IMR-90 (cell line): Measurements from ENCODE around the gene HOXA2. TPM values are rescaled to one million over a fixed set of nuclear protein-coding genes. Genes with fewer than 3 reads are reported as not detected.

ENCODE experiments used
- ATAC-seq: fragments of 200-7000 bp; cut with Tn5 transposase; 2 replicates; pipeline ENCODE4 v1.9.1; 2020; ENCODE audit warnings: low read depth, mild to moderate bottlenecking, moderate library complexity
- BruUV-seq: library from RNA; stranded (reverse); fragments of 400-500 nt; replicated peaks from 2 replicates; lab custom pipeline; 2021; lab: Mats Ljungman, UMichigan
- CTCF ChIA-PET: fragments of 300-600 bp; formaldehyde crosslinking; extraction: SDS; loops from one replicate; lab custom pipeline; 2021; ENCODE audit warnings: antibody characterized with exemption; lab: Yijun Ruan, JAX
- POLR2A ChIA-PET: fragments of 300-600 bp; sonication (Branson Sonifier 250); formaldehyde crosslinking; loops from one replicate; lab custom pipeline; 2022; ENCODE audit warnings: antibody characterized with exemption; ENCODE audit not compliant: unreplicated experiment; lab: Charles Lee
- DNase-seq: peaks from one replicate; pipeline ENCODE4 v3.0.0; 2013
- H2AFZ ChIP-seq: replicated peaks from 2 replicates; pipeline ENCODE3; 2013; ENCODE audit warnings: low read length, mild to moderate bottlenecking; ENCODE audit not compliant: poor library complexity
- H2AK5ac ChIP-seq: 2 replicates; pipeline ENCODE4 v1.6.1; 2013; ENCODE audit warnings: low read depth, low read length, inconsistent platforms
- H2AK9ac ChIP-seq: replicated peaks from 2 replicates; pipeline ENCODE3; 2013; ENCODE audit warnings: mild to moderate bottlenecking, low read depth, low read length, moderate library complexity; ENCODE audit not compliant: poor library complexity
- H2BK120ac ChIP-seq: 2 replicates; pipeline ENCODE4 v1.6.1; 2013; ENCODE audit warnings: low read depth, low read length, inconsistent platforms
- H2BK15ac ChIP-seq: 3 replicates; pipeline ENCODE4 v1.6.1; 2013; ENCODE audit warnings: low read depth, low read length, inconsistent platforms
- H2BK20ac ChIP-seq: 2 replicates; pipeline ENCODE4 v1.6.1; 2013; ENCODE audit warnings: low read depth, mild to moderate bottlenecking, inconsistent platforms, low read length, moderate library complexity
- H2BK5ac ChIP-seq: 2 replicates; pipeline ENCODE4 v1.6.1; 2013; ENCODE audit warnings: mild to moderate bottlenecking, low read depth, low read length, inconsistent platforms; ENCODE audit not compliant: poor library complexity, severe bottlenecking
- H3K14ac ChIP-seq: replicated peaks from 2 replicates; pipeline ENCODE4 v1.6.1; 2013; ENCODE audit warnings: low read depth, low read length, inconsistent platforms
- H3K18ac ChIP-seq: 2 replicates; pipeline ENCODE4 v1.6.1; 2013; ENCODE audit warnings: low read depth, low read length, control low read depth
- H3K23ac ChIP-seq: 2 replicates; pipeline ENCODE4 v1.6.1; 2013; ENCODE audit warnings: low read depth, low read length, inconsistent platforms
- H3K27ac ChIP-seq: 2 replicates; pipeline ENCODE4 v1.5.1; 2013; ENCODE audit warnings: mild to moderate bottlenecking, control low read depth, low read length; ENCODE audit not compliant: insufficient read depth
- H3K27me3 ChIP-seq: 2 replicates; pipeline ENCODE4 v1.6.1; 2013; ENCODE audit warnings: low read length; ENCODE audit not compliant: control insufficient read depth, insufficient read depth
- H3K36me3 ChIP-seq: 2 replicates; pipeline ENCODE4 v1.6.1; 2013; ENCODE audit warnings: low read length, mixed read lengths; ENCODE audit not compliant: control insufficient read depth, insufficient read depth
- H3K4ac ChIP-seq: 2 replicates; pipeline ENCODE4 v1.6.1; 2013; ENCODE audit warnings: low read depth, low read length, inconsistent platforms
- H3K4me1 ChIP-seq: 2 replicates; pipeline ENCODE4 v1.6.1; 2013; ENCODE audit warnings: low read length, mixed read lengths; ENCODE audit not compliant: control insufficient read depth, insufficient read depth
- H3K4me2 ChIP-seq: 2 replicates; pipeline ENCODE4 v1.6.1; 2013; ENCODE audit warnings: low read depth, mild to moderate bottlenecking, control low read depth, low read length, moderate library complexity
- H3K4me3 ChIP-seq: 2 replicates; pipeline ENCODE4 v1.5.1; 2013; ENCODE audit warnings: low read depth, mild to moderate bottlenecking, control low read depth, low read length, moderate library complexity; ENCODE audit not compliant: insufficient read depth
- H3K56ac ChIP-seq: 2 replicates; pipeline ENCODE4 v1.6.1; 2013; ENCODE audit warnings: low read length, inconsistent platforms; ENCODE audit not compliant: insufficient read depth; ENCODE audit errors: extremely low read depth
- H3K79me1 ChIP-seq, 2 experiments: 2 replicates each; pipeline ENCODE4 v1.6.1; 2013; ENCODE audit warnings: low read length in 2 of 2, inconsistent platforms in 1 of 2, low read depth in 1 of 2
- H3K9ac ChIP-seq: 2 replicates; pipeline ENCODE4 v1.6.1; 2013; ENCODE audit warnings: low read depth, low read length, control low read depth
- H3K9me1 ChIP-seq: 2 replicates; pipeline ENCODE4 v1.6.1; 2013; ENCODE audit warnings: low read length, inconsistent platforms; ENCODE audit not compliant: insufficient read depth
- H3K9me3 ChIP-seq: 2 replicates; pipeline ENCODE4 v1.6.1; 2013; ENCODE audit warnings: low read length; ENCODE audit not compliant: control insufficient read depth, insufficient read depth
- H4K20me1 ChIP-seq: 2 replicates; pipeline ENCODE4 v1.6.1; 2013; ENCODE audit warnings: low read length, inconsistent platforms; ENCODE audit not compliant: insufficient read depth
- H4K5ac ChIP-seq: 2 replicates; pipeline ENCODE4 v1.6.1; 2013; ENCODE audit warnings: mild to moderate bottlenecking, low read depth, low read length, control low read depth
- H4K8ac ChIP-seq, 2 experiments: 2 replicates each; pipeline ENCODE4 v1.6.1; 2013; ENCODE audit warnings: low read depth in 2 of 2, low read length in 2 of 2, control low read depth in 1 of 2, inconsistent platforms in 1 of 2
- H4K91ac ChIP-seq: 2 replicates; pipeline ENCODE4 v1.6.1; 2013; ENCODE audit warnings: low read depth, low read length, inconsistent platforms; ENCODE audit not compliant: insufficient read depth
- BHLHE40 ChIP-seq: fragments of 150-350 bp; IDR thresholded peaks from 2 replicates; pipeline ENCODE4 v1.6.1; 2016; ENCODE audit warnings: mild to moderate bottlenecking, low read depth, low read length
- CEBPB ChIP-seq: IDR thresholded peaks from 2 replicates; pipeline ENCODE4 v1.6.1; 2012; ENCODE audit warnings: low read depth, low read length, improper control_type of control experiment
- CHD1 ChIP-seq: IDR thresholded peaks from 2 replicates; pipeline ENCODE4 v1.6.1; 2012; ENCODE audit warnings: low read depth, low read length, improper control_type of control experiment
- CTCF ChIP-seq: conservative IDR thresholded peaks from 2 replicates; pipeline ENCODE4 v1.5.1; 2012; ENCODE audit warnings: mild to moderate bottlenecking, low read depth, low read length, improper control_type of control experiment
- ELK1 ChIP-seq: fragments of 150-350 bp; IDR thresholded peaks from 2 replicates; pipeline ENCODE4 v1.6.1; 2016; ENCODE audit warnings: low read depth, mild to moderate bottlenecking, low read length, moderate library complexity, borderline replicate concordance
- FOS ChIP-seq: fragments of 150-350 bp; IDR thresholded peaks from 2 replicates; pipeline ENCODE4 v1.6.1; 2016; ENCODE audit warnings: low read depth, low read length
- MAFK ChIP-seq: IDR thresholded peaks from 2 replicates; pipeline ENCODE4 v1.6.1; 2012; ENCODE audit warnings: low read depth, low read length, improper control_type of control experiment
- MAZ ChIP-seq: IDR thresholded peaks from 2 replicates; pipeline ENCODE4 v1.6.1; 2012; ENCODE audit warnings: low read depth, mild to moderate bottlenecking, low read length, improper control_type of control experiment, moderate library complexity, borderline replicate concordance
- MXI1 ChIP-seq: IDR thresholded peaks from 2 replicates; pipeline ENCODE4 v1.6.1; 2012; ENCODE audit warnings: low read depth, mild to moderate bottlenecking, low read length, moderate library complexity, borderline replicate concordance
- NFE2L2 ChIP-seq: fragments of 150-350 bp; IDR thresholded peaks from 2 replicates; pipeline ENCODE4 v1.6.1; 2016; ENCODE audit warnings: low read depth, mild to moderate bottlenecking, low read length
- POLR2A ChIP-seq: IDR thresholded peaks from 2 replicates; pipeline ENCODE4 v1.6.1; 2012; ENCODE audit warnings: mild to moderate bottlenecking, low read depth, low read length
- RAD21 ChIP-seq: IDR thresholded peaks from 2 replicates; pipeline ENCODE4 v1.6.1; 2012; ENCODE audit warnings: low read length, improper control_type of control experiment
- RCOR1 ChIP-seq: IDR thresholded peaks from 2 replicates; pipeline ENCODE4 v1.6.1; 2012; ENCODE audit warnings: mild to moderate bottlenecking, low read length, improper control_type of control experiment; ENCODE audit not compliant: insufficient replicate concordance
- RFX5 ChIP-seq: IDR thresholded peaks from 2 replicates; pipeline ENCODE4 v1.8.0; 2012; ENCODE audit warnings: low read depth, mild to moderate bottlenecking, low read length, moderate library complexity
- SMC3 ChIP-seq: fragments of 150-350 bp; IDR thresholded peaks from 2 replicates; pipeline ENCODE4 v1.6.1; 2016; ENCODE audit warnings: low read depth, mild to moderate bottlenecking, antibody characterized with exemption, low read length, moderate library complexity
- USF2 ChIP-seq: fragments of 150-350 bp; IDR thresholded peaks from 2 replicates; pipeline ENCODE4 v1.6.1; 2017; ENCODE audit warnings: mild to moderate bottlenecking, antibody characterized with exemption, low read length, low read depth
- WGBS, 2 experiments: methylation state at CpG; one replicate each; pipeline versions ENCODE4 v1.1.5 to v1.1.7; 2013; ENCODE audit warnings: missing lambda C conversion rate in 2 of 2; ENCODE audit not compliant: insufficient read length in 1 of 2; ENCODE audit errors: extremely low coverage in 2 of 2; 5-methylcytosine and 5-hydroxymethylcytosine counted together
- dilution Hi-C: fragments of 300-500 bp; cut with HindIII; formaldehyde crosslinking; loops from one replicate; pipeline ENCODE4 v1.14.3; 2018; ENCODE audit warnings: low sequenced_read_pairs; ENCODE audit not compliant: unreplicated experiment
- in situ Hi-C: fragments of 300-500 bp; cut with MboI; formaldehyde crosslinking; loops from 3 replicates; pipeline ENCODE4 v1.14.3; 2019; ENCODE audit warnings: low sequenced_read_pairs, inconsistent platforms, mixed read lengths
- intact Hi-C: fragments of 100-400 bp; cut with micrococcal nuclease; formaldehyde crosslinking; loops from 2 replicates; pipeline ENCODE4 v1.10.0; 2022
- polyA plus RNA-seq, 3 experiments: library from polyadenylated mRNA; depleted of rRNA; stranded (reverse); fragments of >200 nt; gene quantifications; 2 replicates each; pipeline ENCODE4 v1.2.3, GENCODE V29; 2012; ENCODE audit warnings: low replicate concordance in 1 of 3
- total RNA-seq: library from RNA; depleted of rRNA; stranded (reverse); fragments of >200 nt; gene quantifications from 2 replicates; pipeline ENCODE4 v1.2.3, GENCODE V29; 2012

HOXA2 gene
- total and polyA plus RNA-seq, 2 of the 4 experiments (the other 2 are of a cell fraction), result 1.6 to 3.9 TPM

DNA sequence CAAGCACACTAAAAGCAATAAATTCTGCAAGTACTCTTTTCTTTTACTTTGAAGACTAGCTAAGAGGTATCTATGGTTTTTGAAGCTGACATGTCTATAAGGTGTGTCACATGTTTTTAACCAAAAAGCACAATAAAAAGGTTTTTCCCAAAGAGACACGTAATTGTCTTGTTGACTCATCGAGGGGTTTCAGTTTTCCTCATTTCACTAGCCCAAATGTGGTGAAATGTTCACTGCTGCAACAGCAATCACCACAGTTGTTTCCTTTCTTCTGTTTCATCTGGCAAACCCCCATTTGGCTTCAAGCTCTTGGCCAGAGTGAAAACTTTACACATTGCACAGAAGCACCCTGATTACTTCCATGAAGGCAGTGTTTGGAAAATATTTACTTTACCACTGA lies 31.9 kb upstream of the HOXA2 start:
- BruUV-seq, result no TSS peak
- no peaks in the 10 kb centered on the region for H4K20me1 ChIP-seq
- H3K4me1 ChIP-seq, result peaks cover 24% of the 10 kb centered on the region
- no peak overlapping the region for H2AFZ ChIP-seq
- no peak overlapping the region for H3K9ac ChIP-seq
- H3K23ac ChIP-seq, result no peak overlapping the region
- H2BK120ac ChIP-seq, result no peak overlapping the region
- no peak overlapping the region for H3K4ac ChIP-seq
- H3K18ac ChIP-seq, result no peak overlapping the region
- no peak overlapping the region for H2AK9ac ChIP-seq
- no peaks in the 10 kb centered on the region for H3K9me3 ChIP-seq
- ATAC-seq (no peak), DNase-seq (peak; percentile 97)
- no peak overlapping the region for H2BK20ac ChIP-seq
- in situ Hi-C loops (no loop called here), intact Hi-C loops (loop anchor here (5.0 kb wide), 1 partner anchor 102 kb away; no protein-coding TSS in a partner anchor), dilution Hi-C loops (no loop called here)
- H3K27me3 ChIP-seq, result no peaks in the 10 kb centered on the region
- CTCF ChIA-PET, result no interaction called here
- H2BK5ac ChIP-seq, result peak overlapping the region; percentile 28
- no peak overlapping the region for H3K4me3 ChIP-seq
- H2BK15ac ChIP-seq, result 0 out of 3 replicates have a peak overlapping the region, but pooled peaks have one; percentile 3
- no CpG with 5 or more reads among the region's 2 CpGs for WGBS, 2 experiments
- TF ChIP-seq RCOR1 (no peak), FOS (peak; percentile 77), POLR2A (peak; percentile 76), ELK1 (no peak), NFE2L2 (no peak), USF2 (no peak), CTCF (no peak), MXI1 (no peak), CHD1 (no peak), SMC3 (no peak), RFX5 (no peak), CEBPB (peak; percentile 96), RAD21 (no peak; the same call in 1 of the 2 replicates), MAZ (peak; percentile 45; the same call in 1 of the 2 replicates), MAFK (0 out of 2 replicates have a peak, but pooled peaks have one; percentile 1), BHLHE40 (peak; percentile 61)
- no peak overlapping the region for H2AK5ac ChIP-seq
- POLR2A ChIA-PET, result interaction anchor here (0.6 kb wide), 1 partner anchor 25 kb away, joined by 4 read pairs; no protein-coding TSS in a partner anchor
- H3K27ac ChIP-seq, result no peak overlapping the region; the same call in 1 of the 2 replicates
- no peak overlapping the region for H3K14ac ChIP-seq
- no peak overlapping the region for H4K91ac ChIP-seq
- no peak overlapping the region for H4K8ac ChIP-seq
- H3K79me1 ChIP-seq, result peaks cover 16 to 41% of the 10 kb centered on the region in 2 experiments
- H3K36me3 ChIP-seq, result no peaks in the 10 kb centered on the region
- H4K5ac ChIP-seq, result no peak overlapping the region
- no peak overlapping the region for H3K56ac ChIP-seq
- H3K9me1 ChIP-seq, result peaks cover 8% of the 10 kb centered on the region; the same call in 1 of the 2 replicates
- peak overlapping the region; percentile 64; the same call in 1 of the 2 replicates for H3K4me2 ChIP-seq
